DOHH2 (cell line): ENCODE results near the gene CIB4.

Source experiments
- H3F3A ChIP-seq: fragments of 200-600 bp; sonication (generic), shearing (Covaris generic); 2 replicates; pipeline ENCODE4 v1.6.0; 2016; ENCODE audit warnings: antibody characterized with exemption, mild to moderate bottlenecking; ENCODE audit not compliant: control insufficient read depth, insufficient read depth
- H3K27ac ChIP-seq: fragments of 200-600 bp; sonication (generic); 2 replicates; pipeline ENCODE4 v1.5.1; 2014; ENCODE audit warnings: low read depth, mild to moderate bottlenecking, low read length, moderate library complexity
- H3K27me3 ChIP-seq: fragments of 200-600 bp; sonication (generic); 2 replicates; pipeline ENCODE4 v1.6.1; 2014; ENCODE audit warnings: mild to moderate bottlenecking, low read length, mixed read lengths; ENCODE audit not compliant: control insufficient read depth
- H3K36me3 ChIP-seq: fragments of 200-600 bp; sonication (generic); 2 replicates; pipeline ENCODE4 v1.6.1; 2014; ENCODE audit warnings: mild to moderate bottlenecking, low read length, moderate library complexity, mixed read lengths; ENCODE audit not compliant: control insufficient read depth
- H3K4me1 ChIP-seq: fragments of 200-600 bp; sonication (generic); 2 replicates; pipeline ENCODE4 v1.6.1; 2014; ENCODE audit warnings: mild to moderate bottlenecking, low read length, mixed read lengths; ENCODE audit not compliant: control insufficient read depth
- H3K4me2 ChIP-seq: fragments of 200-600 bp; sonication (generic); 2 replicates; pipeline ENCODE4 v1.6.0; 2014; ENCODE audit warnings: mild to moderate bottlenecking, low read length, moderate library complexity
- H3K4me3 ChIP-seq: fragments of 200-600 bp; sonication (generic); 2 replicates; pipeline ENCODE4 v1.5.1; 2014; ENCODE audit warnings: mild to moderate bottlenecking, low read length, mixed read lengths
- H3K79me2 ChIP-seq: fragments of 200-600 bp; sonication (generic); 2 replicates; pipeline ENCODE4 v1.6.1; 2014; ENCODE audit warnings: mild to moderate bottlenecking, low read length, mixed read lengths; ENCODE audit not compliant: control insufficient read depth
- H3K9me2 ChIP-seq: fragments of 200-600 bp; sonication (generic); replicated peaks from 2 replicates; pipeline ENCODE4 v1.6.1; 2014; ENCODE audit warnings: mild to moderate bottlenecking, low read length, mixed read lengths; ENCODE audit not compliant: control insufficient read depth
- H3K9me3 ChIP-seq: fragments of 200-600 bp; sonication (generic); 2 replicates; pipeline ENCODE4 v1.6.1; 2014; ENCODE audit warnings: antibody characterized with exemption, low read length, mixed read lengths; ENCODE audit not compliant: control insufficient read depth, insufficient read depth
- H4K20me1 ChIP-seq: fragments of 200-600 bp; sonication (generic); 2 replicates; pipeline ENCODE4 v1.6.0; 2014; ENCODE audit warnings: low read depth, mild to moderate bottlenecking, antibody characterized with exemption, low read length, moderate library complexity; ENCODE audit not compliant: control insufficient read depth, insufficient read depth
- CTCF ChIP-seq: fragments of 200-600 bp; sonication (generic); IDR thresholded peaks from one replicate; pipeline ENCODE4 v1.5.1; 2014; ENCODE audit warnings: antibody characterized with exemption, mild to moderate bottlenecking, low read depth, low read length; ENCODE audit not compliant: poor library complexity, severe bottlenecking
- EZH2phosphoT487 ChIP-seq: fragments of 200-600 bp; sonication (generic); IDR thresholded peaks from 2 replicates; pipeline ENCODE4 v1.6.1; 2017; ENCODE audit warnings: borderline replicate concordance, mild to moderate bottlenecking, antibody characterized with exemption, low read length, moderate library complexity, mixed read lengths

CIB4 gene

GRCh38 chr2:26605195-26605998 lies 35.8 kb downstream of the CIB4 start:
- Histone ChIP-seq H3K9me2 (no peaks in the 10 kb centered on the region), H3K27me3 (peaks cover 10% of the 10 kb centered on the region; the same call in 1 of the 2 replicates), H3K4me3 (no peak overlapping the region), H3K4me2 (no peak overlapping the region), H3K4me1 (peaks cover 10% of the 10 kb centered on the region), H3K27ac (no peak overlapping the region), H3K79me2 (no peaks in the 10 kb centered on the region), H3F3A (no peaks in the 10 kb centered on the region), H3K9me3 (no peaks in the 10 kb centered on the region), H3K36me3 (no peaks in the 10 kb centered on the region), H4K20me1 (no peaks in the 10 kb centered on the region)
- TF ChIP-seq EZH2phosphoT487 (no peak), CTCF (peak; percentile 88)

GRCh38 chr2:26602575-26602974 lies 38.6 kb downstream of the CIB4 start:
- Histone ChIP-seq H3K36me3 (no peaks in the 10 kb centered on the region), H3K79me2 (no peaks in the 10 kb centered on the region), H4K20me1 (no peaks in the 10 kb centered on the region), H3K27me3 (peaks cover 10% of the 10 kb centered on the region; the same call in 1 of the 2 replicates), H3K4me2 (no peak overlapping the region), H3K27ac (no peak overlapping the region), H3F3A (no peaks in the 10 kb centered on the region), H3K4me1 (no peaks in the 10 kb centered on the region), H3K9me2 (no peaks in the 10 kb centered on the region), H3K9me3 (no peaks in the 10 kb centered on the region), H3K4me3 (no peak overlapping the region)
- TF ChIP-seq CTCF (no peak), EZH2phosphoT487 (no peak)

GRCh38 chr2:26599387-26599786 lies 41.8 kb downstream of the CIB4 start:
- no peaks in the 10 kb centered on the region for H4K20me1 ChIP-seq
- no peaks in the 10 kb centered on the region for H3K9me3 ChIP-seq
- no peaks in the 10 kb centered on the region for H3F3A ChIP-seq
- no peak overlapping the region for H3K27ac ChIP-seq
- no peak overlapping the region for H3K4me2 ChIP-seq
- no peaks in the 10 kb centered on the region for H3K4me1 ChIP-seq
- no peaks in the 10 kb centered on the region for H3K9me2 ChIP-seq
- no peak for TF ChIP-seq EZH2phosphoT487
- TF ChIP-seq CTCF: no peak
- H3K27me3 ChIP-seq: peaks cover 16% of the 10 kb centered on the region; the same call in 1 of the 2 replicates
- H3K4me3 ChIP-seq: no peak overlapping the region
- no peaks in the 10 kb centered on the region for H3K36me3 ChIP-seq
- no peaks in the 10 kb centered on the region for H3K79me2 ChIP-seq
